Panc1 (cell line): ENCODE measurements around the gene NTRK3. TPM values are rescaled to one million over a fixed set of nuclear protein-coding genes. Genes with fewer than 3 reads are reported as not detected.

Experiments used
- ATAC-seq: fragments of 200-7000 bp; cut with Tn5 transposase; 2 replicates; pipeline ENCODE4 v1.9.1; 2020; ENCODE audit warnings: mild to moderate bottlenecking, moderate library complexity
- BruUV-seq: library from RNA; stranded (reverse); fragments of 400-500 nt; replicated peaks from 2 replicates; lab custom pipeline; 2021; lab: Mats Ljungman, UMichigan
- CTCF ChIA-PET: fragments of 300-600 bp; sonication (Branson Sonifier 250); formaldehyde crosslinking; loops from one replicate; lab custom pipeline; 2022; ENCODE audit warnings: antibody characterized with exemption; lab: Charles Lee
- POLR2A ChIA-PET: fragments of 300-600 bp; sonication (Branson Sonifier 250); formaldehyde crosslinking; loops from one replicate; lab custom pipeline; 2022; ENCODE audit warnings: antibody characterized with exemption; lab: Charles Lee
- DNase-seq: peaks from one replicate; pipeline ENCODE4 v3.0.0-alpha.2; 2010; ENCODE audit warnings: low read depth, low spot score
- H3K27ac ChIP-seq: 2 replicates; pipeline ENCODE4 v1.5.1; 2011; ENCODE audit warnings: mild to moderate bottlenecking, low read length, inconsistent platforms
- H3K27me3 ChIP-seq: fragments of 200-500 bp; sonication (Bioruptor generic); 2 replicates; pipeline ENCODE4 v1.6.0; 2014; ENCODE audit warnings: low read length, inconsistent platforms; ENCODE audit not compliant: control insufficient read depth, insufficient read depth
- H3K36me3 ChIP-seq: fragments of 200-500 bp; sonication (Bioruptor generic); 2 replicates; pipeline ENCODE4 v1.5.1; 2014; ENCODE audit warnings: inconsistent platforms, mild to moderate bottlenecking, low read length, moderate library complexity; ENCODE audit not compliant: control insufficient read depth, insufficient read depth
- H3K4me1 ChIP-seq: 2 replicates; pipeline ENCODE4 v1.5.1; 2011; ENCODE audit warnings: inconsistent platforms, mild to moderate bottlenecking, low read length, moderate library complexity; ENCODE audit not compliant: control insufficient read depth, insufficient read depth
- H3K4me3 ChIP-seq, 2 experiments: 2 replicates each; pipeline ENCODE4 v1.5.1; 2011 to 2012; ENCODE audit warnings: low read depth in 2 of 2, low read length in 2 of 2, mild to moderate bottlenecking in 2 of 2, inconsistent platforms in 1 of 2, moderate library complexity in 1 of 2
- H3K9me3 ChIP-seq: fragments of 200-500 bp; sonication (Bioruptor generic); 2 replicates; pipeline ENCODE4 v1.5.1; 2014; ENCODE audit warnings: low read depth, mild to moderate bottlenecking, inconsistent platforms, low read length, moderate library complexity; ENCODE audit not compliant: control insufficient read depth, insufficient read depth
- POLR2AphosphoS5 ChIP-seq: IDR thresholded peaks from 2 replicates; pipeline ENCODE4 v1.6.1; 2012; ENCODE audit warnings: mild to moderate bottlenecking, low read depth, low read length, moderate library complexity
- SIN3A ChIP-seq: IDR thresholded peaks from 2 replicates; pipeline ENCODE4 v1.6.1; 2012; ENCODE audit warnings: low read depth, mild to moderate bottlenecking, low read length, moderate library complexity, borderline replicate concordance; ENCODE audit not compliant: insufficient read depth
- TCF7L2 ChIP-seq: IDR thresholded peaks from 2 replicates; pipeline ENCODE4 v1.6.1; 2011; ENCODE audit warnings: mild to moderate bottlenecking, low read depth, low read length, inconsistent platforms
- in situ Hi-C: cut with HindIII; loops from 2 replicates; pipeline ENCODE4 v1.10.0; 2016; ENCODE audit warnings: low sequenced_read_pairs, low pct_unique_long_range_greater_than_20kb
- intact Hi-C: fragments of 100-400 bp; cut with micrococcal nuclease; formaldehyde crosslinking; loops from one replicate; pipeline ENCODE4 v1.10.0; 2022; ENCODE audit not compliant: unreplicated experiment
- total RNA-seq: library from RNA; stranded (reverse); gene quantifications from one replicate; pipeline ENCODE4 v1.2.1, GENCODE V29; 2021; ENCODE audit not compliant: unreplicated experiment
- TF ChIP-seq, protein P1 (sequence below), 2 experiments: IDR thresholded peaks; 2 replicates each; pipeline ENCODE4 v1.6.1; 2011 to 2012; ENCODE audit warnings: low read depth in 2 of 2, control low read depth in 1 of 2, low read length in 1 of 2, mild to moderate bottlenecking in 1 of 2, moderate library complexity in 1 of 2; ENCODE audit not compliant: insufficient read depth in 1 of 2
- TF ChIP-seq, protein P2 (sequence below): fragments of 450-650 bp; IDR thresholded peaks from 2 replicates; pipeline ENCODE4 v1.5.1; 2017; ENCODE audit warnings: mild to moderate bottlenecking

The NTRK3 gene
- total RNA-seq, 1 experiment from 2014 or later, result not detected

GRCh38 chr15:88022716-88023115 is 233.8 kb downstream of the NTRK3 start:
- Histone ChIP-seq H3K27ac (no peak overlapping the region), H3K27me3 (no peaks in the 10 kb centered on the region), H3K4me1 (no peaks in the 10 kb centered on the region), H3K4me3 (no peak overlapping the region), H3K36me3 (no peaks in the 10 kb centered on the region), H3K9me3 (no peaks in the 10 kb centered on the region)
- TF ChIP-seq SIN3A (no peak), TCF7L2 (no peak), POLR2AphosphoS5 (no peak)
- TF ChIP-seq, protein P1, sequence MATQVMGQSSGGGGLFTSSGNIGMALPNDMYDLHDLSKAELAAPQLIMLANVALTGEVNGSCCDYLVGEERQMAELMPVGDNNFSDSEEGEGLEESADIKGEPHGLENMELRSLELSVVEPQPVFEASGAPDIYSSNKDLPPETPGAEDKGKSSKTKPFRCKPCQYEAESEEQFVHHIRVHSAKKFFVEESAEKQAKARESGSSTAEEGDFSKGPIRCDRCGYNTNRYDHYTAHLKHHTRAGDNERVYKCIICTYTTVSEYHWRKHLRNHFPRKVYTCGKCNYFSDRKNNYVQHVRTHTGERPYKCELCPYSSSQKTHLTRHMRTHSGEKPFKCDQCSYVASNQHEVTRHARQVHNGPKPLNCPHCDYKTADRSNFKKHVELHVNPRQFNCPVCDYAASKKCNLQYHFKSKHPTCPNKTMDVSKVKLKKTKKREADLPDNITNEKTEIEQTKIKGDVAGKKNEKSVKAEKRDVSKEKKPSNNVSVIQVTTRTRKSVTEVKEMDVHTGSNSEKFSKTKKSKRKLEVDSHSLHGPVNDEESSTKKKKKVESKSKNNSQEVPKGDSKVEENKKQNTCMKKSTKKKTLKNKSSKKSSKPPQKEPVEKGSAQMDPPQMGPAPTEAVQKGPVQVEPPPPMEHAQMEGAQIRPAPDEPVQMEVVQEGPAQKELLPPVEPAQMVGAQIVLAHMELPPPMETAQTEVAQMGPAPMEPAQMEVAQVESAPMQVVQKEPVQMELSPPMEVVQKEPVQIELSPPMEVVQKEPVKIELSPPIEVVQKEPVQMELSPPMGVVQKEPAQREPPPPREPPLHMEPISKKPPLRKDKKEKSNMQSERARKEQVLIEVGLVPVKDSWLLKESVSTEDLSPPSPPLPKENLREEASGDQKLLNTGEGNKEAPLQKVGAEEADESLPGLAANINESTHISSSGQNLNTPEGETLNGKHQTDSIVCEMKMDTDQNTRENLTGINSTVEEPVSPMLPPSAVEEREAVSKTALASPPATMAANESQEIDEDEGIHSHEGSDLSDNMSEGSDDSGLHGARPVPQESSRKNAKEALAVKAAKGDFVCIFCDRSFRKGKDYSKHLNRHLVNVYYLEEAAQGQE (IDR thresholded peaks at IDR 0.05; ENCODE audit: insufficient read depth in 1 of 2, low read depth in 2 of 2, low read length in 1 of 2), result no peak
- TF ChIP-seq, protein P2, sequence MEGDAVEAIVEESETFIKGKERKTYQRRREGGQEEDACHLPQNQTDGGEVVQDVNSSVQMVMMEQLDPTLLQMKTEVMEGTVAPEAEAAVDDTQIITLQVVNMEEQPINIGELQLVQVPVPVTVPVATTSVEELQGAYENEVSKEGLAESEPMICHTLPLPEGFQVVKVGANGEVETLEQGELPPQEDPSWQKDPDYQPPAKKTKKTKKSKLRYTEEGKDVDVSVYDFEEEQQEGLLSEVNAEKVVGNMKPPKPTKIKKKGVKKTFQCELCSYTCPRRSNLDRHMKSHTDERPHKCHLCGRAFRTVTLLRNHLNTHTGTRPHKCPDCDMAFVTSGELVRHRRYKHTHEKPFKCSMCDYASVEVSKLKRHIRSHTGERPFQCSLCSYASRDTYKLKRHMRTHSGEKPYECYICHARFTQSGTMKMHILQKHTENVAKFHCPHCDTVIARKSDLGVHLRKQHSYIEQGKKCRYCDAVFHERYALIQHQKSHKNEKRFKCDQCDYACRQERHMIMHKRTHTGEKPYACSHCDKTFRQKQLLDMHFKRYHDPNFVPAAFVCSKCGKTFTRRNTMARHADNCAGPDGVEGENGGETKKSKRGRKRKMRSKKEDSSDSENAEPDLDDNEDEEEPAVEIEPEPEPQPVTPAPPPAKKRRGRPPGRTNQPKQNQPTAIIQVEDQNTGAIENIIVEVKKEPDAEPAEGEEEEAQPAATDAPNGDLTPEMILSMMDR, result no peak
- in situ Hi-C loops (no loop called here), intact Hi-C loops (no loop called here)
- POLR2A ChIA-PET, result no interaction called here
- ATAC-seq, result no peak
- DNase-seq, result no peak
- no TSS peak for BruUV-seq
- CTCF ChIA-PET, result no interaction called here

- BruUV-seq, result no TSS peak
- H3K27ac ChIP-seq, result no peak overlapping the region
- H3K36me3 ChIP-seq, result no peaks in the 10 kb centered on the region
- ChIA-PET CTCF (no interaction called here), POLR2A (no interaction called here)
- in situ Hi-C loops (no loop called here), intact Hi-C loops (no loop called here)
- H3K4me1 ChIP-seq, result no peaks in the 10 kb centered on the region
- H3K4me3 ChIP-seq, result no peak overlapping the region
- H3K9me3 ChIP-seq, result no peaks in the 10 kb centered on the region
- DNase-seq (no peak), ATAC-seq (no peak)
- H3K27me3 ChIP-seq, result no peaks in the 10 kb centered on the region
- TF ChIP-seq, protein P1 (IDR thresholded peaks at IDR 0.05; ENCODE audit: insufficient read depth in 1 of 2, low read depth in 2 of 2, low read length in 1 of 2), result no peak
- TF ChIP-seq, protein P2, result no peak
- TF ChIP-seq POLR2AphosphoS5 (no peak), TCF7L2 (no peak), SIN3A (no peak)
Measured at GRCh38 chr15:88021601-88022000, 234.9 kb downstream of the NTRK3 start.
